GM12878 (cell line): Measurements from ENCODE around the gene ST3GAL5. TPM values are rescaled to one million over a fixed set of nuclear protein-coding genes. Genes with fewer than 3 reads are reported as not detected.

ENCODE experiments used
- BCL11A ChIP-seq: IDR thresholded peaks from 2 replicates; pipeline ENCODE4 v1.6.1; 2011; ENCODE audit warnings: low read depth, low read length
- BMI1 ChIP-seq: fragments of 450-650 bp; IDR thresholded peaks from 2 replicates; pipeline ENCODE4 v1.6.1; 2016; ENCODE audit warnings: mild to moderate bottlenecking, moderate library complexity, borderline replicate concordance
- CHD1 ChIP-seq: IDR thresholded peaks from 2 replicates; pipeline ENCODE4 v1.6.1; 2012; ENCODE audit warnings: low read depth, low read length, improper control_type of control experiment
- CHD2 ChIP-seq: IDR thresholded peaks from 2 replicates; pipeline ENCODE4 v1.6.1; 2011; ENCODE audit warnings: low read depth, low read length, improper control_type of control experiment, borderline replicate concordance
- IRF4 ChIP-seq: IDR thresholded peaks from 2 replicates; pipeline ENCODE4 v1.6.1; 2011; ENCODE audit warnings: low read depth, low read length
- JUNB ChIP-seq: IDR thresholded peaks from 2 replicates; pipeline ENCODE4 v1.6.1; 2016; ENCODE audit warnings: antibody characterized with exemption, mild to moderate bottlenecking
- MYB ChIP-seq: fragments of 150-350 bp; IDR thresholded peaks from 2 replicates; pipeline ENCODE4 v1.6.1; 2014; ENCODE audit warnings: mild to moderate bottlenecking, low read depth, low read length, borderline replicate concordance
- NFIC ChIP-seq: IDR thresholded peaks from 2 replicates; pipeline ENCODE4 v1.6.1; 2012; ENCODE audit warnings: low read depth, mild to moderate bottlenecking, inconsistent platforms, low read length, moderate library complexity
- NFYB ChIP-seq: IDR thresholded peaks from 2 replicates; pipeline ENCODE4 v1.6.1; 2011; ENCODE audit warnings: low read depth, mild to moderate bottlenecking, low read length, improper control_type of control experiment, moderate library complexity; ENCODE audit not compliant: insufficient read depth
- PML ChIP-seq: IDR thresholded peaks from 2 replicates; pipeline ENCODE4 v1.6.1; 2012; ENCODE audit warnings: low read length, inconsistent platforms
- RELA ChIP-seq: fragments of 450-650 bp; IDR thresholded peaks from 2 replicates; pipeline ENCODE4 v1.8.0; 2014; ENCODE audit warnings: borderline replicate concordance; ENCODE audit not compliant: partially characterized antibody
- SMAD5 ChIP-seq: IDR thresholded peaks from 2 replicates; pipeline ENCODE4 v1.6.1; 2016; ENCODE audit warnings: antibody characterized with exemption, low read depth
- SUZ12 ChIP-seq: fragments of 200-600 bp; sonication (generic); IDR thresholded peaks from one replicate; pipeline ENCODE4 v1.6.1; 2018; ENCODE audit warnings: antibody characterized with exemption, mild to moderate bottlenecking; ENCODE audit not compliant: unreplicated experiment
- WRNIP1 ChIP-seq: IDR thresholded peaks from 2 replicates; pipeline ENCODE4 v1.6.1; 2011; ENCODE audit warnings: low read depth, low read length, improper control_type of control experiment, borderline replicate concordance
- ZNF207 ChIP-seq: fragments of 450-650 bp; IDR thresholded peaks from 2 replicates; pipeline ENCODE4 v1.6.1; 2014; ENCODE audit warnings: antibody characterized with exemption, mild to moderate bottlenecking, borderline replicate concordance
- ZZZ3 ChIP-seq: IDR thresholded peaks from 2 replicates; pipeline ENCODE4 v1.6.1; 2011; ENCODE audit warnings: low read depth; ENCODE audit not compliant: control insufficient read depth, insufficient read length
- polyA plus RNA-seq, 11 experiments: library from polyadenylated mRNA; depleted of rRNA in 4 of 11; unstranded in 6 of 11; stranded (reverse) in 5 of 11; fragments of >200 nt; fragmentation: Nextera tagmentation in 4 of 11; fragmentation: Illumina TruSeq in 1 of 11; extraction: Ambion mirVana in 4 of 11; extraction: Trizol in 1 of 11; gene quantifications; 1 replicate in 1 of 11; 2 replicates in 10 of 11; pipeline versions ENCODE4 v1.2.1 to v1.2.3, GENCODE V29; 2011 to 2016; ENCODE audit warnings: inconsistent platforms in 2 of 11, missing spikeins in 2 of 11, low read depth in 1 of 11
- total RNA-seq, 4 experiments: library from RNA; depleted of rRNA in 3 of 4; stranded (reverse); fragments of >200 nt in 3 of 4; fragmentation: Illumina TruSeq in 1 of 4; extraction: Trizol in 1 of 4; gene quantifications; 2 replicates each; pipeline versions ENCODE4 v1.2.1 to v1.2.3, GENCODE V29; 2013 to 2021
- TF ChIP-seq, protein P1 (sequence below): fragments of 450-650 bp; IDR thresholded peaks from 2 replicates; pipeline ENCODE4 v1.6.1; 2014; ENCODE audit warnings: mild to moderate bottlenecking
- TF ChIP-seq, protein P2 (sequence below): IDR thresholded peaks from 2 replicates; pipeline ENCODE4 v1.6.1; 2011; ENCODE audit warnings: mild to moderate bottlenecking, low read depth, low read length, moderate library complexity; ENCODE audit not compliant: insufficient replicate concordance
- TF ChIP-seq, protein P3 (sequence below): fragments of 450-650 bp; IDR thresholded peaks from 2 replicates; pipeline ENCODE4 v1.6.1; 2017; ENCODE audit warnings: antibody characterized with exemption, mild to moderate bottlenecking, moderate library complexity
- TF ChIP-seq, protein P4 (sequence below): fragments of 450-650 bp; formaldehyde crosslinking; IDR thresholded peaks from 2 replicates; pipeline ENCODE4 v1.4.0; 2020; ENCODE audit warnings: mild to moderate bottlenecking, moderate library complexity

The ST3GAL5 gene
- total and polyA plus RNA-seq, 10 of the 15 experiments (the other 5 are each of a cell fraction or from before 2014, with no cell fraction given), result 5.2 to 60.9 (median 10.2) TPM

DNA sequence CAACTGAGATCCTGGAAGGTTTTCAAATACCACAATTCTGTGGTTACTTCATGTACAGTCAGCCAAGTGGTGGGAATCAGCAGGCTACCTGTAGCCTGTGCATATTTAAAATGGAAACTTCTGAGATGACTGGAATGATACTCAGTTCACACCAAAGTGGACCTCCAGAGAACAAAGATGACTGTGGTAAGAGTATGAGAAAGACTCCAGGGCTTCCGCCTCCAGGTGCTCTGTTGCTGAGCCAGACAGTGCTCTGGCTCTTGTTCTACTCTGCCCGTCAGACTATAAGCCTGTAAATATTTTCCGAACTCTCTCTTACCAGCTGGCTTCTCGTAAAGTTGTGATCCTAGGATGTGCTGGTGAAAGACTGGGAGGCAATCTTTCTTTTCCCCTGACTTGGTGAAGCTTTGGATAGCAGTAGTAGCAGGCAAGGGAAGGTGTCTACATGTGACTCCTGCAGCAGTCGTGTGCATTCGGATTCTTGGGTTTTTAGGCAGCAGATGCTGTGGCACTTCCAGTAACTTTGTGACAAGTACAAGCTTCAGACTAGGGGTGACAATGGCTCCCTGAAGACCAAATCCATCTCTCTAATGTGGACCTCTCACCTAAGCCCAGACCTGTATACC, 23.1 kb downstream of the ST3GAL5 start (continued):
- TF ChIP-seq, protein P1, sequence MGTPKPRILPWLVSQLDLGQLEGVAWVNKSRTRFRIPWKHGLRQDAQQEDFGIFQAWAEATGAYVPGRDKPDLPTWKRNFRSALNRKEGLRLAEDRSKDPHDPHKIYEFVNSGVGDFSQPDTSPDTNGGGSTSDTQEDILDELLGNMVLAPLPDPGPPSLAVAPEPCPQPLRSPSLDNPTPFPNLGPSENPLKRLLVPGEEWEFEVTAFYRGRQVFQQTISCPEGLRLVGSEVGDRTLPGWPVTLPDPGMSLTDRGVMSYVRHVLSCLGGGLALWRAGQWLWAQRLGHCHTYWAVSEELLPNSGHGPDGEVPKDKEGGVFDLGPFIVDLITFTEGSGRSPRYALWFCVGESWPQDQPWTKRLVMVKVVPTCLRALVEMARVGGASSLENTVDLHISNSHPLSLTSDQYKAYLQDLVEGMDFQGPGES, result no peak
- TF ChIP-seq NFYB (no peak), SMAD5 (no peak), BCL11A (peak; percentile 56), BMI1 (no peak), SUZ12 (no peak), JUNB (peak; percentile 92), MYB (no peak), CHD2 (no peak), RELA (no peak), WRNIP1 (no peak), IRF4 (peak; percentile 92), PML (peak; percentile 52; the same call in 1 of the 2 replicates), CHD1 (no peak), ZNF207 (no peak), ZZZ3 (no peak), NFIC (peak; percentile 90)
- TF ChIP-seq, protein P2, sequence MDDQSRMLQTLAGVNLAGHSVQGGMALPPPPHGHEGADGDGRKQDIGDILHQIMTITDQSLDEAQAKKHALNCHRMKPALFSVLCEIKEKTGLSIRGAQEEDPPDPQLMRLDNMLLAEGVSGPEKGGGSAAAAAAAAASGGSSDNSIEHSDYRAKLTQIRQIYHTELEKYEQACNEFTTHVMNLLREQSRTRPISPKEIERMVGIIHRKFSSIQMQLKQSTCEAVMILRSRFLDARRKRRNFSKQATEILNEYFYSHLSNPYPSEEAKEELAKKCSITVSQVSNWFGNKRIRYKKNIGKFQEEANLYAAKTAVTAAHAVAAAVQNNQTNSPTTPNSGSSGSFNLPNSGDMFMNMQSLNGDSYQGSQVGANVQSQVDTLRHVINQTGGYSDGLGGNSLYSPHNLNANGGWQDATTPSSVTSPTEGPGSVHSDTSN, result no peak
- TF ChIP-seq, protein P3, sequence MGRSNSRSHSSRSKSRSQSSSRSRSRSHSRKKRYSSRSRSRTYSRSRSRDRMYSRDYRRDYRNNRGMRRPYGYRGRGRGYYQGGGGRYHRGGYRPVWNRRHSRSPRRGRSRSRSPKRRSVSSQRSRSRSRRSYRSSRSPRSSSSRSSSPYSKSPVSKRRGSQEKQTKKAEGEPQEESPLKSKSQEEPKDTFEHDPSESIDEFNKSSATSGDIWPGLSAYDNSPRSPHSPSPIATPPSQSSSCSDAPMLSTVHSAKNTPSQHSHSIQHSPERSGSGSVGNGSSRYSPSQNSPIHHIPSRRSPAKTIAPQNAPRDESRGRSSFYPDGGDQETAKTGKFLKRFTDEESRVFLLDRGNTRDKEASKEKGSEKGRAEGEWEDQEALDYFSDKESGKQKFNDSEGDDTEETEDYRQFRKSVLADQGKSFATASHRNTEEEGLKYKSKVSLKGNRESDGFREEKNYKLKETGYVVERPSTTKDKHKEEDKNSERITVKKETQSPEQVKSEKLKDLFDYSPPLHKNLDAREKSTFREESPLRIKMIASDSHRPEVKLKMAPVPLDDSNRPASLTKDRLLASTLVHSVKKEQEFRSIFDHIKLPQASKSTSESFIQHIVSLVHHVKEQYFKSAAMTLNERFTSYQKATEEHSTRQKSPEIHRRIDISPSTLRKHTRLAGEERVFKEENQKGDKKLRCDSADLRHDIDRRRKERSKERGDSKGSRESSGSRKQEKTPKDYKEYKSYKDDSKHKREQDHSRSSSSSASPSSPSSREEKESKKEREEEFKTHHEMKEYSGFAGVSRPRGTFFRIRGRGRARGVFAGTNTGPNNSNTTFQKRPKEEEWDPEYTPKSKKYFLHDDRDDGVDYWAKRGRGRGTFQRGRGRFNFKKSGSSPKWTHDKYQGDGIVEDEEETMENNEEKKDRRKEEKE, result no peak
- TF ChIP-seq, protein P4, sequence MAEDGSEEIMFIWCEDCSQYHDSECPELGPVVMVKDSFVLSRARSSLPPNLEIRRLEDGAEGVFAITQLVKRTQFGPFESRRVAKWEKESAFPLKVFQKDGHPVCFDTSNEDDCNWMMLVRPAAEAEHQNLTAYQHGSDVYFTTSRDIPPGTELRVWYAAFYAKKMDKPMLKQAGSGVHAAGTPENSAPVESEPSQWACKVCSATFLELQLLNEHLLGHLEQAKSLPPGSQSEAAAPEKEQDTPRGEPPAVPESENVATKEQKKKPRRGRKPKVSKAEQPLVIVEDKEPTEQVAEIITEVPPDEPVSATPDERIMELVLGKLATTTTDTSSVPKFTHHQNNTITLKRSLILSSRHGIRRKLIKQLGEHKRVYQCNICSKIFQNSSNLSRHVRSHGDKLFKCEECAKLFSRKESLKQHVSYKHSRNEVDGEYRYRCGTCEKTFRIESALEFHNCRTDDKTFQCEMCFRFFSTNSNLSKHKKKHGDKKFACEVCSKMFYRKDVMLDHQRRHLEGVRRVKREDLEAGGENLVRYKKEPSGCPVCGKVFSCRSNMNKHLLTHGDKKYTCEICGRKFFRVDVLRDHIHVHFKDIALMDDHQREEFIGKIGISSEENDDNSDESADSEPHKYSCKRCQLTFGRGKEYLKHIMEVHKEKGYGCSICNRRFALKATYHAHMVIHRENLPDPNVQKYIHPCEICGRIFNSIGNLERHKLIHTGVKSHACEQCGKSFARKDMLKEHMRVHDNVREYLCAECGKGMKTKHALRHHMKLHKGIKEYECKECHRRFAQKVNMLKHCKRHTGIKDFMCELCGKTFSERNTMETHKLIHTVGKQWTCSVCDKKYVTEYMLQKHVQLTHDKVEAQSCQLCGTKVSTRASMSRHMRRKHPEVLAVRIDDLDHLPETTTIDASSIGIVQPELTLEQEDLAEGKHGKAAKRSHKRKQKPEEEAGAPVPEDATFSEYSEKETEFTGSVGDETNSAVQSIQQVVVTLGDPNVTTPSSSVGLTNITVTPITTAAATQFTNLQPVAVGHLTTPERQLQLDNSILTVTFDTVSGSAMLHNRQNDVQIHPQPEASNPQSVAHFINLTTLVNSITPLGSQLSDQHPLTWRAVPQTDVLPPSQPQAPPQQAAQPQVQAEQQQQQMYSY (CRISPR knock-in tag), result no peak
